ENCODE results near the gene NUP88.

The NUP88 gene

GRCh38 chr17:5355421-5356129, 63.9 kb downstream of the NUP88 start:
- ChIA-PET POLR2A (no interaction called here), CTCF (interaction anchor here (1.0 kb wide), 1 partner anchor 9 kb away, joined by 3 read pairs; no protein-coding TSS in a partner anchor)
- TF ChIP-seq L3MBTL2 (conservative IDR thresholded peaks at IDR 0.05) (no peak), FOXK2 (IDR thresholded peaks at IDR 0.05) (no peak), SP1 (IDR thresholded peaks at IDR 0.05) (no peak), ELF4 (IDR thresholded peaks at IDR 0.05) (no peak), PKNOX1 (IDR thresholded peaks at IDR 0.05) (no peak), LEF1 (IDR thresholded peaks at IDR 0.05; ENCODE audit: borderline replicate concordance) (no peak), FOXA1 (IDR thresholded peaks at IDR 0.05) (no peak), NFRKB (IDR thresholded peaks at IDR 0.05) (no peak), CTBP1 (IDR thresholded peaks at IDR 0.05; ENCODE audit: borderline replicate concordance) (no peak), SUZ12 (IDR thresholded peaks at IDR 0.05) (no peak), ARNT (IDR thresholded peaks at IDR 0.05) (no peak)
- DNase-seq (ENCODE audit: extremely low spot score): no peak

- POLR2A ChIA-PET: no interaction called here
- CTCF ChIA-PET: interaction anchor here (1.0 kb wide), 1 partner anchor 8 kb away, joined by 3 read pairs; no protein-coding TSS in a partner anchor
These were observed 64.5 kb downstream of the NUP88 start for GRCh38 chr17:5354886-5355415.

GRCh38 chr17:5354310-5354709, 65.2 kb downstream of the NUP88 start:
- TF ChIP-seq PKNOX1 (IDR thresholded peaks at IDR 0.05): no peak
- TF ChIP-seq FOXM1 (IDR thresholded peaks at IDR 0.05; ENCODE audit: borderline replicate concordance): no peak
- DNase-seq (ENCODE audit: extremely low spot score): no peak
- POLR2A ChIA-PET: no interaction called here
- CTCF ChIA-PET: no interaction called here

More at GRCh38 chr17:5354886-5355415, 64.5 kb downstream of the NUP88 start:
- DNase-seq (ENCODE audit: extremely low spot score): no peak
- TF ChIP-seq BHLHE40 (IDR thresholded peaks at IDR 0.05; ENCODE audit: borderline replicate concordance): no peak
- TF ChIP-seq LEF1 (IDR thresholded peaks at IDR 0.05; ENCODE audit: borderline replicate concordance): no peak
- no peak for TF ChIP-seq FOXM1 (IDR thresholded peaks at IDR 0.05; ENCODE audit: borderline replicate concordance)
- TF ChIP-seq SUZ12 (IDR thresholded peaks at IDR 0.05): no peak
- TF ChIP-seq TARDBP (IDR thresholded peaks at IDR 0.05): no peak
- TF ChIP-seq PKNOX1 (IDR thresholded peaks at IDR 0.05): no peak
- no peak for TF ChIP-seq ELF4 (IDR thresholded peaks at IDR 0.05)
- no peak for TF ChIP-seq L3MBTL2 (conservative IDR thresholded peaks at IDR 0.05)

GRCh38 chr17:5352681-5353289, 66.7 kb downstream of the NUP88 start:
- POLR2A ChIA-PET: no interaction called here
- no peak for DNase-seq (ENCODE audit: extremely low spot score)
- CTCF ChIA-PET: no interaction called here
- TF ChIP-seq LEF1 (IDR thresholded peaks at IDR 0.05; ENCODE audit: borderline replicate concordance) (no peak), SP1 (IDR thresholded peaks at IDR 0.05) (no peak), FOXM1 (IDR thresholded peaks at IDR 0.05; ENCODE audit: borderline replicate concordance) (no peak), FOXK2 (IDR thresholded peaks at IDR 0.05) (no peak), L3MBTL2 (conservative IDR thresholded peaks at IDR 0.05) (no peak), PKNOX1 (IDR thresholded peaks at IDR 0.05) (no peak), TARDBP (IDR thresholded peaks at IDR 0.05) (no peak), ARNT (IDR thresholded peaks at IDR 0.05) (no peak), ELF4 (IDR thresholded peaks at IDR 0.05) (no peak), HDGF (IDR thresholded peaks at IDR 0.05; ENCODE audit: borderline replicate concordance) (no peak), NFRKB (IDR thresholded peaks at IDR 0.05) (no peak)

GRCh38 chr17:5344914-5345313, 74.5 kb downstream of the NUP88 start:
- no peak for TF ChIP-seq LEF1 (IDR thresholded peaks at IDR 0.05; ENCODE audit: borderline replicate concordance)
- no peak for TF ChIP-seq ARNT (IDR thresholded peaks at IDR 0.05)
- DNase-seq (ENCODE audit: extremely low spot score): no peak
- CTCF ChIA-PET: no interaction called here
- POLR2A ChIA-PET: no interaction called here
